ENCODE measurements around the gene KRT72.

KRT72 gene

GRCh38 chr12:52581481-52581880, 19.8 kb downstream of the KRT72 start:
- no peak overlapping the region for H3K4me3 ChIP-seq (ENCODE audit: low read length)
- no peak for DNase-seq
- no peak overlapping the region for H3K9ac ChIP-seq (ENCODE audit: low read length)
- H3K4me2 ChIP-seq (ENCODE audit: low read depth, low read length) = no peak overlapping the region
- no peaks in the 10 kb centered on the region for H4K20me1 ChIP-seq (ENCODE audit: insufficient read depth, low read length)
- no peak overlapping the region for H2AFZ ChIP-seq (ENCODE audit: low read length)
- no peaks in the 10 kb centered on the region for H3K36me3 ChIP-seq (replicated peaks; ENCODE audit: insufficient read depth, low read length)
- TF ChIP-seq EZH2phosphoT487 (IDR thresholded peaks at IDR 0.05; ENCODE audit: low read length) (no peak), EZH2 (optimal IDR thresholded peaks at IDR 0.05; ENCODE audit: low read depth, low read length) (no peak), CTCF (IDR thresholded peaks at IDR 0.05; ENCODE audit: low read length) (no peak)
- H3K27ac ChIP-seq (ENCODE audit: low read length) = no peak overlapping the region
- H3F3A ChIP-seq (ENCODE audit: insufficient read depth, low read length) = no peaks in the 10 kb centered on the region
- H3K79me2 ChIP-seq (ENCODE audit: low read length) = no peaks in the 10 kb centered on the region
- no peaks in the 10 kb centered on the region for H3K4me1 ChIP-seq (ENCODE audit: low read length)
- H3K9me3 ChIP-seq (replicated peaks; ENCODE audit: insufficient read depth, low read length) = no peaks in the 10 kb centered on the region
- H3K9me2 ChIP-seq (replicated peaks; ENCODE audit: insufficient read depth, low read length) = no peaks in the 10 kb centered on the region
- peaks cover 75% of the 10 kb centered on the region for H3K27me3 ChIP-seq (replicated peaks; ENCODE audit: insufficient read depth, low read length)

DNA sequence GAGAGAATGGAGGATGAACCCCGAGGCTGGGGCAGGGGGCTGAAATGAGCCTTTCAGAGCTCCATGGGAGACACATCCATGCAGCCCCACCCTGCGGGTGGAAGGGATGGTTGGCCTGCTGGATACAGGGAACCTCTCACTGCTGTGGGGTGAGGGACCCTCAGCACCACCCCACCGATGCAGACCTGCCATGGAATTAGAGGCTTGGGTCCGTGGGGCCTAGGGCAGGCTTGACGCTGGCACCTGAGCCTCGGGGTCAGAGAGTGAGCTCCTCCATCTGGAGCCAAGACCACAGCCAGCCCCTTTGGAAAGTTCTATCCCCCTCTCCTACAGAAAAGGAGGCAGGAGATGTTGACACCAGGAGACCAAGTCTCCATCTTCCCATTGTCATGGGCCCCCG, 20.2 kb downstream of the KRT72 start:
- Histone ChIP-seq H3K9me2 (replicated peaks; ENCODE audit: insufficient read depth, low read length) (no peaks in the 10 kb centered on the region), H3K79me2 (ENCODE audit: low read length) (no peaks in the 10 kb centered on the region), H3K4me2 (ENCODE audit: low read depth, low read length) (no peak overlapping the region), H3F3A (ENCODE audit: insufficient read depth, low read length) (no peaks in the 10 kb centered on the region), H3K36me3 (replicated peaks; ENCODE audit: insufficient read depth, low read length) (no peaks in the 10 kb centered on the region), H4K20me1 (ENCODE audit: insufficient read depth, low read length) (no peaks in the 10 kb centered on the region), H3K4me3 (ENCODE audit: low read length) (no peak overlapping the region), H3K27ac (ENCODE audit: low read length) (no peak overlapping the region), H3K27me3 (replicated peaks; ENCODE audit: insufficient read depth, low read length) (peaks cover 75% of the 10 kb centered on the region), H2AFZ (ENCODE audit: low read length) (no peak overlapping the region), H3K9ac (ENCODE audit: low read length) (no peak overlapping the region), H3K4me1 (ENCODE audit: low read length) (no peaks in the 10 kb centered on the region), H3K9me3 (replicated peaks; ENCODE audit: insufficient read depth, low read length) (no peaks in the 10 kb centered on the region)
- TF ChIP-seq CTCF (IDR thresholded peaks at IDR 0.05; ENCODE audit: low read length) = no peak
- DNase-seq = no peak

DNA sequence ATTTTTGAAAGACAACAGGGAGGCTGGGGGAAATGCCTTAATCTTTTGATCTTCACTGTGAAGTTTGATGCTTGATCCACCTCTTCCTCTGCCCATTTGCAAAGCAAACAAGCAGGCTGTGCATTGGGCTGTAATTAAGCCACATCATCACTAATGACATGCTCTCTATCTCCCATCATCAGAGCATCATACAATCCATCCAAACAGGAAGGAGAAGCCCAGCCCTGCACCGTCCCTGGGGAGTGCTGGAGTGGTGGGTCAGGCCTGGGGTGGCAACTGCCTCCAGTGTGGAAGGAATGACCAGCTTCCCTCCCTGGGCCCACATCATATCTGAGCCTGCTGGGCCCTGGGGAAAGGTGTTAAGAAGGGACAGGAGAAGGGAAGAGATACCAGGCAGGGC, 20.8 kb downstream of the KRT72 start:
- H2AFZ ChIP-seq (ENCODE audit: low read length) = no peak overlapping the region
- H3F3A ChIP-seq (ENCODE audit: insufficient read depth, low read length) = no peaks in the 10 kb centered on the region
- H3K36me3 ChIP-seq (replicated peaks; ENCODE audit: insufficient read depth, low read length) = no peaks in the 10 kb centered on the region
- H3K27me3 ChIP-seq (replicated peaks; ENCODE audit: insufficient read depth, low read length) = peaks cover 75% of the 10 kb centered on the region
- no peaks in the 10 kb centered on the region for H3K4me1 ChIP-seq (ENCODE audit: low read length)
- H3K79me2 ChIP-seq (ENCODE audit: low read length) = no peaks in the 10 kb centered on the region
- no peak overlapping the region for H3K4me3 ChIP-seq (ENCODE audit: low read length)
- TF ChIP-seq EZH2 (optimal IDR thresholded peaks at IDR 0.05; ENCODE audit: low read depth, low read length) = no peak
- TF ChIP-seq CTCF (IDR thresholded peaks at IDR 0.05; ENCODE audit: low read length) = no peak
- no peak for TF ChIP-seq EZH2phosphoT487 (IDR thresholded peaks at IDR 0.05; ENCODE audit: low read length)
- no peak for DNase-seq
- no peak overlapping the region for H3K27ac ChIP-seq (ENCODE audit: low read length)
- no peaks in the 10 kb centered on the region for H3K9me2 ChIP-seq (replicated peaks; ENCODE audit: insufficient read depth, low read length)
- H4K20me1 ChIP-seq (ENCODE audit: insufficient read depth, low read length) = no peaks in the 10 kb centered on the region
- no peak overlapping the region for H3K4me2 ChIP-seq (ENCODE audit: low read depth, low read length)
- H3K9ac ChIP-seq (ENCODE audit: low read length) = no peak overlapping the region
- no peaks in the 10 kb centered on the region for H3K9me3 ChIP-seq (replicated peaks; ENCODE audit: insufficient read depth, low read length)

Measured in MM.1S (cell line).